NCI-H524 (cell line): ENCODE measurements around the gene MUSTN1.
A peak's percentile ranks its signal among the peaks of the same experiment; 100 is the strongest.

ENCODE experiments used
- DNase-seq, 2 experiments: peaks; one replicate each; lab custom pipeline; 2025; lab: John Stamatoyannopoulos, UW

The MUSTN1 gene

DNA sequence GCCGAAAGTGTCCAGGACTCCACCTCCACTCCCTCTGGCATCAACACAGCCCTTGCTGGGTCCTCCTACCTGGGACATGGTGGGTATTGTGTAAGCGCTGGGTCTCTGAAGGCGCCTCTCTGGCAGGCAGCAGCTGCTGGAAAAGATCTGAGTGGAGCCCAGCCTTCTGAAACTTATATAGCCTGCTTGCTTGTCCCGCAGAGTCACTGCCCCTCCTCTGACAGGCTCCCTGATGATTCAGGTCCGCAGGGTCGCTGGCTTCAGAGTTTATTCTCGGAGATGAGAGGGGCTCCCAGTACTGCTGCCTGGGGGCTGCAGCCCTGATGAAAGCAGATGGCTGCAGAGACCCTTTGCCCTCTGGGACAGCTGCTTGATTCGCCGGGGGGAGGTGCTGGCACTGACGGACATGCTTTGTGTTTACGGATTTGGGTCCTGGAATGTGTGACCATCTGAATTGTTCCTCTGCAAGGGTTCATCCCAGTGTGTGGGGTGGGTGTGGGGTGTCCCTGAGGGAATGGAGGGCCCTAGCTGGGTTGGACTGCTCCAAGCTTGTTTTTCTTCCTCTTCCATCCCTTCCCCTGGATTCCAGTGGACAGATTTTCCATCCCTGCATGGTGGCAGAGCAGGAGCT lies at the start of gene MUSTN1:
TSS of gene MUSTN1 (minus strand) at position 149 of the 631 bp plus-strand sequence. CDS start at position 78, 71 bp downstream.
- peak in 1 of 2 experiments; percentile 21 for DNase-seq

GRCh38 chr3:52882377-52882776 lies 47.6 kb upstream of the MUSTN1 start:
- no peak for DNase-seq

DNA sequence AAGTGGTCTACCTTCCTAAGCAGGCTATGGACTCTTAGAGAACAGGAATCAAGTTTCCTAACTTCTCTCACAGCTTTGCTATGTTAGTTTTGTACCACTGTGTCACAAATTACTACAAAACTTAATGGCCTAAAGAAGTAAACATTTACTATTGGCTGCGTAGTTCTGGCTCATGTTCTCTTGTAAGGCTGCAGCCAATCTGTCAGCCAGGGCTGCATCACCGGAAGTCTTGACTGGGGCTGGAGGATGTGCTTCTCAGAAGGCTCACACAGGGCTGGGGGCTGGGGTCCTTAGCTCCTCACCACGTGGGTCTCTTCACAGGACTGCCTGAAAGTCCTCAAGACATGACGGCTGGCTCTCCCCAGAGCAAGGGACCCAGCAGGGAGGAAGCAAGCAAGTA lies 47.1 kb upstream of the MUSTN1 start:
- no peak for DNase-seq

GRCh38 chr3:52880474-52880873 lies 45.7 kb upstream of the MUSTN1 start:
- DNase-seq, result no peak

- DNase-seq, result no peak
These were observed 45.2 kb upstream of the MUSTN1 start for GRCh38 chr3:52880047-52880446.

DNA sequence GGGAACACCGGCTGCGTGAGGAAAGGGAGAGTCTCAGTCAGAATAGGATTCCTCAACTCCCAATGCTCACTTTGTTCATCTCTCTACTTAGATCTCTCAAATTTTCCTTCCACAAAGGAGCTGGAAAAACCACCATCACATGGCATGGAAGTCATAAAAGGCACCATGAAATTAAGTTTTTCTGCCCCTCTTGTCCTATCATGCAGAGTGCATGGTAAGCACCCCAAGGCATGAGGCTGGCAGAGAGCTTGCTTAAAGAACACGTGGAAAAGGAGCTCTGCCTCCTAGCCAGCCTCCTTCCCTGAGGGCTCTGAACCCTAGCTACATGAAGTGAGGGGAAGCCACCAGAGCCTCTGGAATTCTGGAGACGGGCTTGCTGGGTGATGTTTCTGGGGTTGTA lies 44.8 kb upstream of the MUSTN1 start:
- DNase-seq, result no peak

GRCh38 chr3:52879090-52879489 lies 44.3 kb upstream of the MUSTN1 start:
- no peak for DNase-seq

DNA sequence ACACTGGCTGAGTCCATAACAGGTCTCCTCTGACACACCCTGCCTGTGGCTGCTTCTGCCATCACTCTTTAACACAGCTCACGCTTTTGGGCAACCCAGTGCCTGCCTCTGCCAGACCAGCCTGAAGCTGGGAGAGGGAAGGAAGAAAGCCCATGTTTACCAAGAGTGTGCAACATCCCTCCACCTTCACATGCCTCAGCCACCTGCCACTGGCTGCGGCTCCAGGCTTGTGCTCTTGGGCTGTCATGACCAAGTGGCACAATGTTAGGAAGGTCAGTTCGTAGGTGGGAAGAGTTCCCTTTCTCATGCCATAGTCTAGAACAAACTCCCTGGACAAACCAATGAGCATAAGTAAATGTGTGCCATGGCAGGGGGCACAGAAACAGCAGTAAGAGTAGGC lies 42.3 kb upstream of the MUSTN1 start:
- no peak for DNase-seq

GRCh38 chr3:52874864-52875587 lies 40.2 kb upstream of the MUSTN1 start:
- no peak for DNase-seq

GRCh38 chr3:52874160-52874701 lies 39.4 kb upstream of the MUSTN1 start:
- DNase-seq, result no peak

GRCh38 chr3:52873433-52874159 lies 38.8 kb upstream of the MUSTN1 start:
- DNase-seq, result no peak

GRCh38 chr3:52872245-52872644 lies 37.4 kb upstream of the MUSTN1 start:
- no peak for DNase-seq

GRCh38 chr3:52871761-52872160 lies 36.9 kb upstream of the MUSTN1 start:
- no peak for DNase-seq

GRCh38 chr3:52870471-52870870 lies 35.7 kb upstream of the MUSTN1 start:
- DNase-seq, result no peak

DNA sequence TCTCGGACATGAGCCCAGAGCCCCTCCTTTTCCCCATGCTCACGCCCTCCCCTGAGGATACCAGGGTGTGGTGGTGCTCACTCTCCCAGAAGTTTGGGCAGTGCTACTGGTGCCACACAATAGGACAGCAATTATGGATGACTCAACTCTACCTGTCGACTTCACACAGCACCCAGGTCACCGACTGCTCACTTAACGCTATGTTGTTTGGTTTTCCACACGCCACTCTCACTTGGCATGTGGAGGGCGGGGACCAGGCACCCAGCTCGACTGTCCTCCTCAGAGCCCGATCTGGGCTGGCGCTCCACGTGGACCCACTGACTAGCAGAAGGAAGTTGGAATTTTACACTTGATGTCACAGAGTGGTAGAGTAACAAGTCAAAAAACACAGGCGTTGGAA lies 31.6 kb upstream of the MUSTN1 start:
- DNase-seq, result no peak

- no peak for DNase-seq
These were observed 31.2 kb upstream of the MUSTN1 start for GRCh38 chr3:52865994-52866393.

DNA sequence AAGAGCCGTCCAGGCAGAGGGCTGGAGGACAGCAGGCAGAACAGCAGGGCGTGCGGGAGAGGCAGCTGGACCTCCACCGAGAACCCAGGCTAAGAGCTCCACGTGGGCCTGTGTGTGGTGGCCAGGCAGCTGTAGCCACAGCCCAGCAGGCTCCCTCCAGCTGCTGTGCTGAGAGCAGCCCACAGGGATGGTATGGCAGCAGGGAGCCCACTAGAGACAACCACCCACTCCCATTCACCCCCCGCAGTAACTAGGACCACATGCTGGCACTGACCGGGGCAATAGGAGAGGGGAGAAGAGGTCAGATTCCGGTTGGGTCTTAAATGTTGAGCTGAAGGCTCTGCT lies 25.6 kb upstream of the MUSTN1 start:
- DNase-seq, result peak in 1 of 2 experiments; percentile 68

DNA sequence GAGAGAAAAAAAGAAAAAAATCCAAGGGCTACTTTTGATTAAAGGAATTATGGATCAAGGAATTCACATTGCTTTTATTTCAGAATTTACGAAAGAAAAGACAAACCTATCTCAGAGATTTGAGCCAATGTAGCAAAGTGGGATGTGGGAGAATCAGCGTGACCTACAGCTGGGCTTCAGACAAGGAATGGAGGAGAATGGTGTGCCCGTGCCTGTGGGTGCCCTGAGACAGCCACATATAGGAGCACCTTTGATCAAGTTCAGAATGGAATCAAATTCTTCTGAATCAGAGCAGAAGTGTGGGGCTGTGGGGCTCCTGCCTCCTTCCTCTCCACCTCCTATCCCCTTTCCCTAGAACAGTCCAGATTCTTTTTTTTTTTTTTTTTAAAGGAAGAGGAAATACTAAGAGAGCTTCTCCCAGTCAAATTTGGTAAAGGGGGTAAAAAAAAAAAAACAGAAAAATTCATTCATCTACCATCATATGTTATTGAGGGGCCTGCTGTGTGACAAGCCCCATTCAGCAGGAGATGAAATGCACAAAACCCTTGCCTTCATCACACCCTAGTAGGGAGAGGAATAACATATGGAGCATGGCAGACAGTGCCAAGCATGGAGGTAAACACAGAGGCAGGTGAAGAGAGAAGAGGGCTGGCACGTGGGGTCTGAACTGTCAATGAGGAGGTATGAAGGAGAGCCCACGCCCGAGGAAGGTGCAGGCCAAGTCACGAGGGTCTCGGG lies 25.0 kb upstream of the MUSTN1 start:
- DNase-seq, result no peak

DNA sequence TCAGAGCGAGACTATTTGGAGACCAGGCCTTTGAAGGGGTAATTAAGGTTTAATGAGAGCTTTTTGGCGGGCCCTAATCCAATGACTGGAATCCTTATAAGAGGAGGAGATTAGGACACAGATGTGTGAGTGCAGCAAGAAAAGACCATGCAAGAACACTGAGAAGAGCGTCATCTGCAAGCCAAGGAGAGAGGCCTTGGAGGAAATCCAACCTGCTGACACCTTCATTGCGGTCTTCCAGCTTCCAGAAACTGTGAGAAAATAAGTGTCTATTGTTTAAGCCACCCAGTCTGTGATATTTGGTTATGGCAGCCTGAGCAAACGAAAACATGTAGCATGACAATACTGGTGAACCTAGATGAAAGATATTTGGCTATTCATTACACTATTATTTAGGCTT lies 23.0 kb upstream of the MUSTN1 start:
- peak; percentile 85 to 96 for DNase-seq

DNA sequence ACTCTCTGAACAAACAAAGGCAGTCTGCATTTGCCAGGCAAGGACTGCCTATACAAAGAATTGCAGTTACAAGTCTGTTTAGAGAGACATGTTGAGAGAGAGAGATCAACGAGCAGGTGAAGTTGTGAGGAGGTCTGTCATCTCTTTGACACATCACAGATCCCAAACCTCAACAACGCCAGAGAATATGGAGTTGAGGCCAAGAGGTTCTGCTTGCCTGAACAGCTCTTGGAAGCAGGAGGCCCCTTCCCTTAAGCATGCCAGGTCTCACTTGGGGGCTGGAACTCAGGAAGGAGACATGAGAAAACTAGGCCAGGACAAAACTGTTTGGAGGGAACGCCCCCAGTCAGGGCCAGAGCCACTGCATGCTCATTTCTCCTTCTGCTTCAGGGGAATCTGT lies 22.3 kb upstream of the MUSTN1 start:
- DNase-seq, result no peak

- no peak for DNase-seq
These were observed 21.8 kb upstream of the MUSTN1 start for GRCh38 chr3:52856666-52857065.

GRCh38 chr3:52854013-52854412 lies 19.2 kb upstream of the MUSTN1 start:
- no peak for DNase-seq
